ENCODE measurements around the gene SLC44A5. TPM values are rescaled to one million over a fixed set of nuclear protein-coding genes. Genes with fewer than 3 reads are reported as not detected.
"Not testable (repeated sequence)": the region's sequence is repeated elsewhere in the genome, so short reads cannot be mapped to it uniquely, and the experiment has no call there.

Gene SLC44A5
- total and polyA plus RNA-seq, 5 donors from 2014 or later: 1.3 to 2.3 (median 1.5) TPM; not detected in 1

DNA sequence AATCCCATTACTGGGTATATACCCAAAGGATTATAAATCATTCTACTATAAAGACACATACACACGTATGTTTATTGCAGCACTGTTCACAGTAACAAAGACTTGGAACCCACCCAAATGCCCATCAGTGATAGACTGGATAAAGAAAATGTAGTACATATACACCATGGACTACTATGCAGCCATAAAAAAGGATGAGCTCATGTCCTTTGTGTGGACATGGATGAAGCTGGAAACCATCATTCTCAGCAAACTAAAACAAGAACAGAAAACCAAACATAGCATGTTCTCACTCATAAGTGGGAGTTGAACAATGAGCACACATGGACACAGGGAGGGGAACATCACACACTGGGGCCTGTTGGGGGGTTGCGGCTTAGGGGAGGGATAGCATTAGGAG lies 347.3 kb downstream of the SLC44A5 start:
- ATAC-seq (ENCODE audit: low read depth in 2 of 2); H3K27me3 Mint-ChIP-seq; H3K9me3 ChIP-seq (ENCODE audit: control insufficient read depth in 2 of 2, low read length in 2 of 2); H3K36me3 Mint-ChIP-seq; H3K4me1 Mint-ChIP-seq; H3K9me3 Mint-ChIP-seq; H3K36me3 ChIP-seq (ENCODE audit: control insufficient read depth, insufficient read depth, low read length); H3K4me3 Mint-ChIP-seq; H3K4me1 ChIP-seq (ENCODE audit: control insufficient read depth, insufficient read depth, low read length, poor library complexity, severe bottlenecking); H3K27ac ChIP-seq (ENCODE audit: insufficient read depth, low read length, poor library complexity, severe bottlenecking); H3K27ac Mint-ChIP-seq; H3K4me3 ChIP-seq (ENCODE audit: low read depth, low read length); DNase-seq; H3K27me3 ChIP-seq (ENCODE audit: control insufficient read depth, insufficient read depth, low read length): not testable (repeated sequence)

DNA sequence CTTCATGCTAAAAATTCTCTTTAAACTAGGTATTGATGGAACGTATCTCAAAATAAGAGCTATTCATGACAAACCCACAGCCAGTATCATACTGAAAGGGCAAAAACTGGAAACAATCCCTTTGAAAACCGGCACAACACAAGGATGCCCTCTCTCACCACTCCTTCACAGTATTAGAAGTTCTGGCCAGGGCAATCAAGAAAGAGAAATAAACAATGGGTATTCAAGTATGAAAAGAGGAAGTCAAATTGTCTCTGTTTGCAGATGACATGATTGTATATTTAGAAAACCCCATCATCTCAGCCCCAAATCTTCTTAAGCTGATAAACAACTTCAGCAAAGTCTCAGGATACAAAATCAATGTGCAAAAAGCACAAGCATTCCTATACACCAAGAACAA lies 349.0 kb downstream of the SLC44A5 start:
- not testable (repeated sequence) for H3K4me1 ChIP-seq (ENCODE audit: control insufficient read depth, insufficient read depth, low read length, poor library complexity, severe bottlenecking); H3K27ac Mint-ChIP-seq; ATAC-seq (ENCODE audit: low read depth in 2 of 2); H3K27ac ChIP-seq (ENCODE audit: insufficient read depth, low read length, poor library complexity, severe bottlenecking); H3K4me1 Mint-ChIP-seq; H3K4me3 ChIP-seq (ENCODE audit: low read depth, low read length); H3K27me3 Mint-ChIP-seq; H3K9me3 ChIP-seq (ENCODE audit: control insufficient read depth in 2 of 2, low read length in 2 of 2); DNase-seq; H3K4me3 Mint-ChIP-seq; H3K27me3 ChIP-seq (ENCODE audit: control insufficient read depth, insufficient read depth, low read length); H3K36me3 ChIP-seq (ENCODE audit: control insufficient read depth, insufficient read depth, low read length); H3K36me3 Mint-ChIP-seq; H3K9me3 Mint-ChIP-seq

GRCh38 chr1:75258351-75258750 lies 352.6 kb downstream of the SLC44A5 start:
- Histone ChIP-seq H3K27ac (ENCODE audit: insufficient read depth, low read length, poor library complexity, severe bottlenecking) (no peak overlapping the region), H3K27me3 (ENCODE audit: control insufficient read depth, insufficient read depth, low read length) (no peaks in the 10 kb centered on the region), H3K36me3 (ENCODE audit: control insufficient read depth, insufficient read depth, low read length) (no peaks in the 10 kb centered on the region), H3K9me3 (ENCODE audit: control insufficient read depth in 2 of 2, low read length in 2 of 2) (no peaks in the 10 kb centered on the region), H3K4me3 (ENCODE audit: low read depth, low read length) (no peak overlapping the region), H3K4me1 (ENCODE audit: control insufficient read depth, insufficient read depth, low read length, poor library complexity, severe bottlenecking) (no peaks in the 10 kb centered on the region)
- Mint-ChIP-seq H3K27ac (no peak overlapping the region), H3K36me3 (no peaks in the 10 kb centered on the region), H3K4me3 (no peak overlapping the region), H3K4me1 (no peaks in the 10 kb centered on the region), H3K9me3 (peaks cover 0 to 4% (median 0%) of the 10 kb centered on the region in 7 donors), H3K27me3 (no peaks in the 10 kb centered on the region)
- DNase-seq (no peak), ATAC-seq (ENCODE audit: low read depth in 2 of 2) (no peak)

- no peak overlapping the region for H3K27ac ChIP-seq (ENCODE audit: insufficient read depth, low read length, poor library complexity, severe bottlenecking)
Measured at GRCh38 chr1:75257424-75257823, 353.5 kb downstream of the SLC44A5 start.

GRCh38 chr1:75250114-75250513 lies 360.8 kb downstream of the SLC44A5 start:
- not testable (repeated sequence) for H3K36me3 Mint-ChIP-seq; DNase-seq; H3K4me3 Mint-ChIP-seq; H3K4me1 Mint-ChIP-seq; H3K9me3 Mint-ChIP-seq; H3K9me3 ChIP-seq (ENCODE audit: control insufficient read depth in 2 of 2, low read length in 2 of 2); H3K4me1 ChIP-seq (ENCODE audit: control insufficient read depth, insufficient read depth, low read length, poor library complexity, severe bottlenecking); ATAC-seq (ENCODE audit: low read depth in 2 of 2); H3K27ac Mint-ChIP-seq; H3K27me3 ChIP-seq (ENCODE audit: control insufficient read depth, insufficient read depth, low read length); H3K27ac ChIP-seq (ENCODE audit: insufficient read depth, low read length, poor library complexity, severe bottlenecking); H3K36me3 ChIP-seq (ENCODE audit: control insufficient read depth, insufficient read depth, low read length); H3K4me3 ChIP-seq (ENCODE audit: low read depth, low read length); H3K27me3 Mint-ChIP-seq

More at GRCh38 chr1:75257424-75257823, 353.5 kb downstream of the SLC44A5 start:
- ATAC-seq (ENCODE audit: low read depth in 2 of 2) (no peak), DNase-seq (no peak)
- Mint-ChIP-seq H3K9me3 (peaks cover 0 to 4% (median 0%) of the 10 kb centered on the region in 7 donors), H3K4me1 (no peaks in the 10 kb centered on the region), H3K36me3 (no peaks in the 10 kb centered on the region), H3K27me3 (no peaks in the 10 kb centered on the region), H3K4me3 (peak overlapping the region in 1 of 4 donors; percentile 81), H3K27ac (no peak overlapping the region)
- Histone ChIP-seq H3K4me1 (ENCODE audit: control insufficient read depth, insufficient read depth, low read length, poor library complexity, severe bottlenecking) (no peaks in the 10 kb centered on the region), H3K4me3 (ENCODE audit: low read depth, low read length) (no peak overlapping the region), H3K27me3 (ENCODE audit: control insufficient read depth, insufficient read depth, low read length) (no peaks in the 10 kb centered on the region), H3K36me3 (ENCODE audit: control insufficient read depth, insufficient read depth, low read length) (no peaks in the 10 kb centered on the region), H3K9me3 (ENCODE audit: control insufficient read depth in 2 of 2, low read length in 2 of 2) (no peaks in the 10 kb centered on the region)

GRCh38 chr1:75245239-75245638 lies 365.7 kb downstream of the SLC44A5 start:
- H3K9me3 Mint-ChIP-seq: peaks cover 0 to 3% (median 0%) of the 10 kb centered on the region in 7 donors
- DNase-seq (no peak), ATAC-seq (ENCODE audit: low read depth in 2 of 2) (no peak)
- no peaks in the 10 kb centered on the region for H3K4me1 Mint-ChIP-seq
- Histone ChIP-seq H3K27ac (ENCODE audit: insufficient read depth, low read length, poor library complexity, severe bottlenecking) (no peak overlapping the region), H3K27me3 (ENCODE audit: control insufficient read depth, insufficient read depth, low read length) (no peaks in the 10 kb centered on the region), H3K4me3 (ENCODE audit: low read depth, low read length) (no peak overlapping the region), H3K4me1 (ENCODE audit: control insufficient read depth, insufficient read depth, low read length, poor library complexity, severe bottlenecking) (no peaks in the 10 kb centered on the region), H3K9me3 (ENCODE audit: control insufficient read depth in 2 of 2, low read length in 2 of 2) (no peaks in the 10 kb centered on the region), H3K36me3 (ENCODE audit: control insufficient read depth, insufficient read depth, low read length) (no peaks in the 10 kb centered on the region)
- no peak overlapping the region for H3K27ac Mint-ChIP-seq
- H3K27me3 Mint-ChIP-seq: no peaks in the 10 kb centered on the region
- H3K4me3 Mint-ChIP-seq: no peak overlapping the region
- no peaks in the 10 kb centered on the region for H3K36me3 Mint-ChIP-seq

- H3K9me3 Mint-ChIP-seq: peaks cover 0 to 1% (median 0%) of the 10 kb centered on the region in 7 donors
- Histone ChIP-seq H3K4me1 (ENCODE audit: control insufficient read depth, insufficient read depth, low read length, poor library complexity, severe bottlenecking) (no peaks in the 10 kb centered on the region), H3K9me3 (ENCODE audit: control insufficient read depth in 2 of 2, low read length in 2 of 2) (no peaks in the 10 kb centered on the region), H3K27me3 (ENCODE audit: control insufficient read depth, insufficient read depth, low read length) (no peaks in the 10 kb centered on the region), H3K4me3 (ENCODE audit: low read depth, low read length) (no peak overlapping the region), H3K36me3 (ENCODE audit: control insufficient read depth, insufficient read depth, low read length) (no peaks in the 10 kb centered on the region), H3K27ac (ENCODE audit: insufficient read depth, low read length, poor library complexity, severe bottlenecking) (no peak overlapping the region)
- no peak overlapping the region for H3K27ac Mint-ChIP-seq
- ATAC-seq (ENCODE audit: low read depth in 2 of 2): no peak
- no peaks in the 10 kb centered on the region for H3K4me1 Mint-ChIP-seq
- DNase-seq: no peak
- H3K36me3 Mint-ChIP-seq: no peaks in the 10 kb centered on the region
- no peak overlapping the region for H3K4me3 Mint-ChIP-seq
- no peaks in the 10 kb centered on the region for H3K27me3 Mint-ChIP-seq
Measured at GRCh38 chr1:75243124-75243523, 367.8 kb downstream of the SLC44A5 start.

- Mint-ChIP-seq H3K36me3 (no peaks in the 10 kb centered on the region), H3K4me1 (no peaks in the 10 kb centered on the region), H3K9me3 (no peaks in the 10 kb centered on the region), H3K27me3 (no peaks in the 10 kb centered on the region), H3K4me3 (no peak overlapping the region), H3K27ac (no peak overlapping the region)
- DNase-seq (no peak), ATAC-seq (ENCODE audit: low read depth in 2 of 2) (no peak)
- Histone ChIP-seq H3K9me3 (ENCODE audit: control insufficient read depth in 2 of 2, low read length in 2 of 2) (no peaks in the 10 kb centered on the region), H3K4me3 (ENCODE audit: low read depth, low read length) (no peak overlapping the region), H3K4me1 (ENCODE audit: control insufficient read depth, insufficient read depth, low read length, poor library complexity, severe bottlenecking) (no peaks in the 10 kb centered on the region), H3K27me3 (ENCODE audit: control insufficient read depth, insufficient read depth, low read length) (no peaks in the 10 kb centered on the region), H3K27ac (ENCODE audit: insufficient read depth, low read length, poor library complexity, severe bottlenecking) (no peak overlapping the region), H3K36me3 (ENCODE audit: control insufficient read depth, insufficient read depth, low read length) (no peaks in the 10 kb centered on the region)
Measured at GRCh38 chr1:75237316-75237715, 373.6 kb downstream of the SLC44A5 start.

All from CD4-positive, CD25-positive, alpha-beta regulatory T cell (primary cell).